SIG-M5 treated with dmso at 0.1 percent for 504 hours (cell line): Measurements from ENCODE around the gene PKDCC.
A peak's percentile ranks its signal among the peaks of the same experiment; 100 is the strongest.

Experiments used
- DNase-seq: peaks from one replicate; lab custom pipeline; 2025; ENCODE audit not compliant: unreplicated experiment; lab: John Stamatoyannopoulos, UW

PKDCC gene

DNA sequence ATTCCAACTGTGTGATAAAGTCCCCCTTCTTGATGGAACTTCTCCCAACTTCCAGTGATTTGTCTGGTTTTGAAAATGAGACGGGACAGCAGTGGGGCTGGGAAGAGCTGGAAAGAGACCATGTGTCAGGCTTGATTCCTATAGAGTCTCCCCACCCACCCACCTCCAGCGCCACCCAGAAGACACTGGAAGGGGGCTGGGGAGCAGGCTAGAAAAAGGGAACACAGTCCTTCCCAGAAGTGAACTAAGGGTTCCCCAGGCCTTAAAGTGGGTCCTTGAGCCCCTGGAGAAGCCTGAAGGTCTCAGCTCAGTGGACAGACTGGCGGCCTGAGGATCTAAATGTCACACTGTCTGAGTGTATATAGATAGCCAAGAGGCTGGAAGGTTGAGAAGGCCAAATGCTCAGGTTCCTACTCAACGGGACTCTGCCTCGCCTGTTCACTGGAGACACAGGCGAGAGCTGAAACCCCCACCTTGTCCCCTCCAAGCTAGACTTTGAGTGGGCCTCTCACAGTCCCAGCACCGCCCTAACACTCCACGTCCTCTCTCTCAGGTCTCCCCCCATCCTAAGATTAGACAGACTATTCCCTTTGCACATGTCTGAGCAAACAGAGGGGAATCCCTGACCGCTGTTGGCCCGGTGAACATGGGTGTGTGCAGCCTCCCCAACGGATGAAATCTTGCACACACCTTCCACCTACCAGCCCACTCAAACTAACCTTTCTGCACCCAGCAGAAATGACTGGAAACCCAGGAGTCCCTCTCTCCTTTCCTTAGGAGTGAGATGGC lies 1.6 kb downstream of the PKDCC start:
- no peak for DNase-seq

DNA sequence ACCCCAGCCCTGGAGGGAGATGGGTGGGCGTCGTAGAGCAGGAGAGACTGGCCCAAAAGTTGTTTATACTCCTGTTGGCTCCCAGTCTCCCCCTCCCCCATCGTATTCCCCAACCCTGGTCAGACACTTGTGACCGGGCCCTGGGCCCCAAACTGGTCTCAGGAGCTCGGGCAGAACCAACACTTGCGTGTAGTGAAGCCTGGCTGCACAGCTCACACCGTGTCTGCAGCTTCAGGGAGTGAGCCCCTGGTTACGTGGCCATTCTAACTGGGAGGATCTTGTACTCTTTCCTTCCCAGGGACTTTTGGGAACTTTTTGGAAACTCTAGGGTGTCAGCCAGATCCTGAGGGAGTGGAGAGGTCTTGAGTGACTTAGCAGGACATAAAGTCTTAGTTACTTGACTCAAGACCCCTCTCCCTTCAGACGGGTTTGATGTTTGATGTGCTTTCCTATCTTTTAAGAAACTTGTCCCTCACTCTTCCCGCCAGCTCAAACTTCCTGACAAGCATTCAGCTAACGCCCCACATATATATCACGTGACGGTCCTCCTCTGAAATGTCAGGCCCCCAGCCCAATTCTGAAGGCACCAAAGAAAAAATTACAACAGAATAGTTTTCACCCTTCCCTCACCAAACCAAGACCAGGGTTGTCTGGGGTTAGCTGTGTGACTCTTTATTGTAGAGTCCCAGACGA lies 2.3 kb downstream of the PKDCC start:
- DNase-seq: no peak

DNA sequence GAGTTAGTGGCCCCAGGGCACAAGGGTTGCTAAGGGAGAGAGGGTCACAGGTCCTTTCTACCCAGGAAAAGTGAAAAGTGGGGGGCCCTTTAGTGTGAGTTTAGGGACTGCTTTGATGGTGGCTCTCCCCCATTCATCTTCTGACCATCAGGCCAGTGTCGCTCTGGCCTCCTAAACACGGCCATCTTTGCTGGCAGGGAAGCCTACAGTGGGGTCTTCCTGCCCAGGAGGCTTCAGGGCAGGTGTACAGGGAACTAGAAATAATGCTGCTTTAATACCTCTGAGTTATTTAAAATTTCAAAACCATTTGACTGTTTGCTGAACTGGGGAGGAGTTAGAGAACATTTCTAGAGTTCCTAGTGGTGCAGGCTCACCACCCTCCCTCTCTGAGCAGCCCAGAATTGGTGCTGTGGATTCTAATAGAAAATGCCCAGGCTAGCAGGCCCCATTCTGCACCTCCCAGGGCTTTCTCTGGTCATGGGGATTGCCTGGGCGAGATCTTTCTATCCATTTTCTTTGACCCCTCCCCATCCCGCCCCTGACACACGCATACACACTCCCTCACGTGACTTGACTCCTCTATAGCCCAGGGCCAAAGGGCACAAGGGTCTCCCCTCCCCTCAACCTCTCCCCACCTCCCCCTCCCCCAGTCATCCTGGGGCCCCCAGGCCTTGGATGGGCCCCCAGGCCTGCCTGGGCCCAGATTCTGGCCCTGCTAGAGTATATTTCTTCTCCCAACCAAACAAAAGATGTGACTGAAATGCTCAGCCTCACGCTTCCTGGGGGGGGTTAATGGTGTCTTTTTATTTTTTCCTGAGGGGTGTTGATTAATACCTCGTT lies 3.1 kb downstream of the PKDCC start:
- DNase-seq: no peak

DNA sequence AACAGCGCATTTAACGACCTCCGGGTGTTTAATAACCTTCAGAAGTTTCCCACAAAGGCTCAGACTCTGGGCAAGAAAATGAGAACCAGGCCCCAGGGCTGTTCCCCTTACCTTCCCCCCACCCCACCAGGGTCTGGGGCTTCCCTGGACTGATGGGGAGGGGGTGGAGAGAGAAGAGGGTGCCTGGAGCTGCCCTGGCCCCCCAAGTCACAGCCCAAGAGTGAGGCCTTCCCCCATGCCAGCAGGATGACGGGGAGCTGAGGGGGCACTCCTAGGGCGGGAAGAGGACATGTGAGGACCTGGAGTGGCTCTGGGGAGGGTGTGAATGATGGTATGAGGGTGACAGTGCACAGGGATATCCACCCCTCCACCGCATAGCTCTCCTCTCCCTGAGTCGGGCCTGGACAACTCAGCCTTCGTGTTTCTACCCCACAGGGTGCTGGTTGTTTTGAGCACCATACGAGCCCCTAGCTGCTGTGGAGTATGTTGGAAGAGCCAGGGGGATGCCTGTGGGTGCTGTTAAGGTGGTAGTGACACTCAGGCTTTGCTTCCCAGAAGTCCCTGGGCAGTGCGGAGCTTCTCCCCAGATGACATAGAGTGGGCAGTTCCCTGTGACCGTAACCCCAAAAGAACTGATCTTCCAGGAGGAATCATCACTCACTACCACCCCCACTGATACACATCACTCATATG lies 3.9 kb downstream of the PKDCC start:
- DNase-seq: no peak

DNA sequence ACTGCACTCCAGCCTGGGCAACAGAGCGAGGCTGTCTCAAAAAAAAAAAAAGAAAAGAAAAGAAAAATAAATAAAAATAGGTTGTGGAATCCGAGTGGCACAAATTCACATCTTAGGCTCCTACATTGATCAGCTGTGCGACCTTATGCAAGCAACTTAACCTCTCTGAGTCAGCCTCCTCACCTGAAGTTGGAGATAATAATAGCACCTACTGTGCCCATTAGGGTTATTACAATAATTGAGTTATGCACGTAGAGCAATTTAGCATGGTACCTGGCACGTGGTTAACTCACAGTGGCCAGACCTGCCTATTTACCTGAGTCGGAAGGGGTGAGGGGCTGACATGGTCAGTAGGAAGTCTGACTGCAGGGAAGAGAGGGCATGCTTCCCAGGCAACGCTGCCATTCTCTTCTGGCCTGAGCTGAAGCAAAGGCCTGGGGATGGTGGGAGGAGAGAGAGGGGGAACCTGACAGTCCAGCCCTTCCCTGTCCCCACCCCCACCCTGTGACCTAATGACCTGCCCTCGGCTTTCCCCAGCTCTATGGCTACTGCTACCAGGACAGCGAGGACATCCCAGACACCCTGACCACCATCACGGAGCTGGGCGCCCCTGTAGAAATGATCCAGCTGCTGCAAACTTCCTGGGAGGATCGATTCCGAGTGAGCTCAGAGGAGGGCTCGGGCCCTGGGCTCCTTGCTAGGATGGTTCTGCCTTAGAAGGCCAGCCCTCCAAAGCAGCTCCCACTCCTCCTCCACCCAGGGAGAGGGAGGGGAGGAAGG lies 5.1 kb downstream of the PKDCC start:
- no peak for DNase-seq

DNA sequence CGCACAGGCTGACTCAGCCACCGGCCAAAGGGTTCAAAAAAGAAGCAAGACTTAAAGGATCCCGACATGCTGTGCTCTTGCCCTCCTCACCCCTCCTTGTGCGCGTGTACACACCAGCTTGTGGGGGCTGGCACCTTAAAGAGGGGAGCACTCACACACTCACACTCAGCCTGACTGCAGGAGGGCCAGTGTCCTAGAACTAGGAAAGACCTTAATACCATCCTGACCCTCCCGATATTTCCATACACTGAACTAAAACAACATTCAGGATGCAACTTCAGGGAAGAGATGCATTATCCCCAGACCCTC lies 5.6 kb downstream of the PKDCC start:
- DNase-seq: no peak

DNA sequence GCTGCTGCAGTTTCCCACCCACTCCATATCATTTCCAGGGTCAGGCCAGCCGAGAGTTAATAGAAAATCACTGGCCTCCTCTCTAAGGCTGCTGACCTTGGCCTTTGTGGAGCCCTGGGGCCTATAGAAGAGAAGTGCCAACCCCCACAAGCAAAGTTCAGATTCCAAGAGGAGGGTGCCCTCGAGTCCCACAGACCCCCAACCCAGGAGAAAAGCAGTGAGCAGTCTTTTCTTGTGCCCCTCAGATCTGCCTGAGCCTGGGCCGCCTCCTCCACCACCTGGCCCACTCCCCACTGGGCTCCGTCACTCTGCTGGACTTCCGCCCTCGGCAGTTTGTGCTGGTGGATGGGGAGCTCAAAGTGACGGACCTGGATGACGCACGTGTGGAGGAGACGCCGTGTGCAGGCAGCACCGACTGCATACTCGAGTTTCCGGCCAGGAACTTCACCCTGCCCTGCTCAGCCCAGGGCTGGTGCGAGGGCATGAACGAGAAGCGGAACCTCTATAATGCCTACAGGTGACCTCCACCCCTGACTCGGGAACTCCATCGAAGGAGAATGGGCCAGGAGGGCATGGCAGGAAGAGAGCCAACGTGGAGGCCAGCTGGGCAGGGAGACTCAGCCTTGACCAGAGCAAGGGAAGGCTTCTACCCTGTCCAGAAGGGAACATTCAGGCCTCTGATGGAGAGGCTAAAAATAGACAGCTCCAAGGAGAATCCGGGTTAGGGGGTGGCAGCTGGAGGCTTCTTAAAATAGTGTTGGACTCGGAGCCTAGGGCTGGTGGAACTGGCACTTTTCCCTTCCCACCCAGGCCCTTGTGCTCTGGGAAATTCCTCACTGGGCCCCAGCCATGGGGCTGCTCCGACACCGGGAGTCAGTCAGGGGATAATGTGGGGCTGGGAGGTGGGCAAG lies 6.2 kb downstream of the PKDCC start:
- DNase-seq: no peak

DNA sequence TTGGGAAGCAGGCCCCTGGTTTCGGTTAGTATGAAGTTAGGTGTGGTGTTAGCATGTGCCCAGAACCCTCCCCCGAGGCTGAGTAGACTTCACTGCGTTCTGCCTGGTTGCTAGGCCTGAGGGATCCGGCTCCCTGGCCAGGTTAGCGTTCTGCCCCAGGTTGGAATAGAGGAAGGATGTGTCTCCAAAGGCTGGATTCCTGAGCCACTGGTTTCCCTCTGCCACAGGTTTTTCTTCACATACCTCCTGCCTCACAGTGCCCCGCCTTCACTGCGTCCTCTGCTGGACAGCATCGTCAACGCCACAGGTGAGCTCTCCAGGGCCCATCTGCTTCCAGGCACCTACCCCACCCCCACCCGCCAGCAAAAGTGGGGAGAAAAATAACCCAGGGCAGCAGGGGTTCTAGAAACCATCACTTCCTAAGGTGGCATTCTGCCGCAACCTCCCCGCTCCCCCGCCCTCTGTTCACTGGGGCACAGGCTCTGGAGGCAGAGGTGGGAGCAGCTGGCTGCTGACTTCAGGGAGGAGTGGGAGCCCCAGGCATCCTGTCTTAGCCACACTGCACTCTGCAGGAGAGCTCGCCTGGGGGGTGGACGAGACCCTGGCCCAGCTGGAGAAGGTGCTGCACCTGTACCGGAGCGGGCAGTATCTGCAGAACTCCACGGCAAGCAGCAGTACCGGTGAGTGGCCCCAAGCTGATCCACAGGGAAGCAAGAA lies 7.1 kb downstream of the PKDCC start:
- DNase-seq: no peak

DNA sequence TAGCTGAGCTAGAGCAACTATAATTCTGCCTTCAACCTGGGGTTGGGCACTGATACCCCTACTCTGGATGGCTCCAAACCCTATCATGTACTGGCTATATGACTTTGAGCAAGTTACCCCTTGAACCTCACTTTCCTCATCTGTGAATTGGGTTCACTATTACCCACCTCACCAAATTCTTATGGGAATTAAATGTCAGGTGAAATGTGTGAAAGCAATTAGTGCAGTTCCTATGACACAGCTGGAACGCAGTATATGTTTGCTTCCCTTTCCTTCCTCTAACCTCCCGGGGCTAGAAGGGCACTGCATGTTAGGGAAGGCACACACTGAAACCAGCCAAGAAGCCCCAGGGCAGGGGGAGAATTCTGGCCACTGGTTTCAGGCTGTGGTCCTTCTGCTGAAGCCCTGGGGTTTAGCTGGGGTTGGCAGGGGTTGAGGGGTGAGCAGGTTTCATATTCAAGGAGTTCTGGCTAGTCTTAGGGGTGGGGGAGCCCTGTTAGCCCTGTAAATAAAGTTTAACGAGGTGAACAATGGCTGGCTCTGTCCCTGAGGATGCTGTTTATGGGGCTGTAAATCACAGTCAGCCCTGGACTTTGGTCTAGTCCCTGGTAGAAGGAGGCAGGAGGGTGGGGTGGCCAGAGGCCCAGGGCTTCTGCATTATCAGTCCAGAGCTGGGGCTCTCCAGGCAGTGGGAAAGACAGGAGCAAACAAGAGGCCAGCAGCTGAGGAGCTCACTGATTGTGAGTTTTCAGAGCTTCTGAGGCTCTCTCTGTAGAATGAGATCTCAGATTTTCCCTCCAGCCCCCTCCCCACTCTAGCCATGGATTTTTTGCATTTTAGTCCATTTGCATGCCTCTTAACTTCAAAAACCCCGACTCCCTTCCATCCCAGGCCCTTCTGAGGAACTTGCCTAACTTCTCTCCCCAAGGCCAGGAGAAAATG lies 8.0 kb downstream of the PKDCC start:
- DNase-seq: no peak

DNA sequence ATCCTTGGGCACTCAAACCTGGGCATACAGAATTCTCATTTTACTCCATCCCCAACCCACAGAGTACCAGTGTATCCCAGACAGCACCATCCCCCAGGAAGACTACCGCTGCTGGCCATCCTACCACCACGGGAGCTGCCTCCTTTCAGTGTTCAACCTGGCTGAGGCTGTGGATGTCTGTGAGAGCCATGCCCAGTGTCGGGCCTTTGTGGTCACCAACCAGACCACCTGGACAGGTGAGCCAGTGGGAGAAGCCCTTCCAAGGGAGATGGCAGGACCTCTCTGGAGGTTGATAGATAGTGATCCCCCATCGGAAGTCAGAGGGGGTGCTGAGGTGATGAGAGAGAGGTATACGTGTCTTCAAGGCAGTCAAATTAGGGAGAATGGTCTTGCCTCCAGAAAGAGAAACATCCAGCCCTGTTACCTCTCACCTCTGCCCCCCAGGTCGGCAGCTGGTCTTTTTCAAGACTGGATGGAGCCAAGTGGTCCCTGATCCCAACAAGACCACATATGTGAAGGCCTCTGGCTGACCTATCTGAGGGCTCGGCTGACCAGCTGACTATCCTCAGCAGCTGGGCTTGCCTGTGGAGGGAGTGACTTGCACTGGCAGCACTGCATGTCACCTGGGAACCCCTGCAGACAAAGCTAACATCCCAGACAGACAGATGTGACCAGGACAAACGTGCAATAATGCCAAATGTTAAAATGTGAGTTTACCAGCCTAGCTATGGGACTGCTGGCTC lies 9.5 kb downstream of the PKDCC start:
- DNase-seq: no peak

DNA sequence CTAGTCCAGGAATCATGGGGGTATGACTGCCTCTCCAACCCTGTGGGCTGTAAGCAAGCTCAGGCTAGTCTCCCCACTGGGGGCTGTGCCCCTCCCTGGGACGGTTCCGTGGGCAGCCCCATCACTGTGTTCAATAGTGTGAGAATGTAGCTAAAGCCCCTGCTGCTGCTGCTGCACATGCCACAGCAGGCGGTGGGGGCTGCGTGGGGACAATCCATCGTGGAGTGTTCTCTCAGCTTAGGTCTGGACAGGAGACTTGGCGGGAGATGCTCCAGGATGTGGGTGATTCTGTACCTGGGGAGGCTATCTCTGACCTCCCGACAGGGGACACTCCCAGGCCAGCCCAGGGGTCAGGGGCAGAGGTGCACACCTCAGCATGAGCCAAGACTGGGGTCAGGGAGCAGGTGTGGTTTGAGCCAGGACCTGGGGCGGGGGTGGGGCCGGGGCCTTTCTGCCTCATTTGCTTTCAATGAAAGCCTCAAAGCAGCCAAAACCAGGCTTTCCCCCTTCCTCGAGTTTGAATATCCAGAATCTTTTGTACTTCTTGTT lies 10.2 kb downstream of the PKDCC start:
- no peak for DNase-seq

DNA sequence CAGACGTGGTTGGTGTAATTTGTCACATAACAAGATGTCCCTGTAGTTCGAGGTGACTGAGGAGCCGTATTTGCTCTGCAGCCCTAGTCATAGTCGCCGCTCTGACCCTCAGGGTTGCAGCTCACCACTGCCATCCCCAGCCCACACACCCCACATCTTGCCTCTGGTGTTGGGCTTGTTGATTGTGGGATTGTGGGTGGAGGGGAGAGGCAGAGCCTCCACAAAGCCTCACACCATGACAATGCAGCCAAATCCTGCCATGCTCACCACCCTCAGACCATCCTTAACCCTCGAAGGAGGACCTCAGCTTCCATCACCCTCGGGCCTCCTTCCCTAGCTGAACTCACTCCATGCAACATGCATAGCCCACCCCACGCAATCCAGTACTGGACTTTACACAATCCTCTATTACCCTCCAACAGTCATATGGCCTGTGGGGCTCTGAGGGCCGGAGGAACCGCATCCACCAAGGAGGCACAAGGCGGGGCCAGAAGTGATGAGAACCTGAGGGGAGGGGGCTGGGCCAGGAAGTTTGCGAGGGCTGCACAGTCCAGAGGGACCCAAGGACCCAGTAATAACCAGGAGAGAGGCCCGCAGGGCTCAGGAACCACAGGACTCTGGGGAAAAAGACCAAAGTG lies 11.6 kb downstream of the PKDCC start:
- DNase-seq: no peak

DNA sequence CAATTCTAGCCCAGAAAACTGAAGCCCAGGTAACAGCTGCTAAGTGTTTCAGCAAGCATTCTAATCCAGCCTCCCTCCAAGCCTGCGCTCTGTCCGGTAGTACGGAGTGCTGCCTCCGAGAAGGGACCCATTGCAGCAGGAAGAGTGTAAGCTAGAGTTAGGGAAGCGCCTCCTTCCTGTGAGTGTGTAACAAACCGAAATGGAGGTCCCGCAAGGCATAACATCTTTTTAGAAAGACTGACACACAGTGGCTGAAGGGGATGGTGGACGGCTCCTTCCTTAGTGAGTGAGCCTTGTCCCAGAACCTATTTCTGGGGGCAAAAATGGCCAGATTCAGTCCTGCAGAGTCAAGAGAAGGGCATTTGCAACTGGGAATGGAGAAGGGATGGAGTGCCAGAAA lies 12.2 kb downstream of the PKDCC start:
- no peak for DNase-seq

DNA sequence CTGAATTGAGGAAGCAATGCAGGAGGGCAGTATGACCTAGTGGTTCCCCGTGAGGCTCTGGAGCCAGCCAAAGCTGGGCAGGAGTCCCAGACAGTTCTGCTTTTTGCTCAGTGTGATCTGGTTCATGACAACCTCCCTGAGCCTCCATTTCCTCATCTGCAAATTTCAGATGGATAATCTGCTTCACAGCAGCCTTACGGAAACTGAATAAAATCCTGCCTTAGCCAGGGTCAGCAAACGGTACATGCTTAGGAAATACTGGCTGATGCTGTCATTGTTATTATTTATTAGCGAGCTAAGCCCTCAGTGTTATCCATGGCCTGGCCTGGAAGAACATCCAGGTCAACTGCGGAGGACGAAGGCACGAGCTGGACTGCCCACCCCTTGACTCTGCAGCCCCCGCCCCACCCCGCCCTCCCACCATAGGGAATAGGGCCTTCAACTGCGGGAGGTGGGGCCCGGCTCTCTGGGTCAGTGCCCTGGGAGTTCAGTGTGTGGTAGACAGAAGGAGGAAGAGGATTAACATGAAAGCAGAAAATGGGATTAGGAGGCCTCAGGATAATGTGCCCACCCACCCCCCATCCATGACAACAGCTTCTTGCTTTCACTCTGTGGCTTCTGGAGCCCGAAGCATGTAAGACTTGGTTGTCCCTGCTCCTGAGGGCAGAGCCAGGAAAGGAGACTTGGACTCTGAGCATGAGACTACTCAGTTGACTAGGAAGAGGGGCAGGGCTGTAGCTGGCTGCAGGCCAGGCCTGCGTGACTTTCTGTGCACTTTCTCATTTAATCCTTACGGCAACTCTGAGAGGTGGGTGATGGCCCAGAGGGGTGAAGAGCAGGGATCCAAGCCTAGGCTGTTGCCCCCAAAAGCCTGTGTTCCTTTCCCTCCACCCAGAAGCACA lies 13.1 kb downstream of the PKDCC start:
- DNase-seq: peak; percentile 43

DNA sequence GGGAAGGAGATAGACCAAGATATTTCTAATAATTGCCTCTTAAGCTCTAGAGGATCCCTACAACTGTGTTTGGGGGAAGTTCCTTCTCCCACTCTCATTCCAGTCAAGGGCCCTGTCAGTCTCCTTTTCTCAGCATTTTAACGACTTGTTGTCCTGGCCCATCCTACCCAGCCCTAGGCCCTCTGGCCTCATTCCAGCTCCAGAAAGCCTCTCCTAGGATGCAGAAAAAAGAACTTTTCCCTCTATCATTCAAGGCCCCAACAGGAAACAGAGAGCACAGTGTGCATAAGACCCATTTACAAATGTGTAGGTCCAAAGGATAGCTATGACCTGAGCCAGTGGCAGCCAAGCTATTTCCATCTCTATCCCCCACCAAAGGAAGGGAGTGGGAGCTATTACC lies 14.0 kb downstream of the PKDCC start:
- no peak for DNase-seq
